GM18517 (cell line): ENCODE measurements around the gene CD200.

Experiments
- ATAC-seq: cut with Tn5 transposase; IDR thresholded peaks from one replicate; pipeline ENCODE4 v1.9.1; 2021; ENCODE audit warnings: mild to moderate bottlenecking, moderate library complexity; ENCODE audit not compliant: unreplicated experiment

Gene CD200

DNA sequence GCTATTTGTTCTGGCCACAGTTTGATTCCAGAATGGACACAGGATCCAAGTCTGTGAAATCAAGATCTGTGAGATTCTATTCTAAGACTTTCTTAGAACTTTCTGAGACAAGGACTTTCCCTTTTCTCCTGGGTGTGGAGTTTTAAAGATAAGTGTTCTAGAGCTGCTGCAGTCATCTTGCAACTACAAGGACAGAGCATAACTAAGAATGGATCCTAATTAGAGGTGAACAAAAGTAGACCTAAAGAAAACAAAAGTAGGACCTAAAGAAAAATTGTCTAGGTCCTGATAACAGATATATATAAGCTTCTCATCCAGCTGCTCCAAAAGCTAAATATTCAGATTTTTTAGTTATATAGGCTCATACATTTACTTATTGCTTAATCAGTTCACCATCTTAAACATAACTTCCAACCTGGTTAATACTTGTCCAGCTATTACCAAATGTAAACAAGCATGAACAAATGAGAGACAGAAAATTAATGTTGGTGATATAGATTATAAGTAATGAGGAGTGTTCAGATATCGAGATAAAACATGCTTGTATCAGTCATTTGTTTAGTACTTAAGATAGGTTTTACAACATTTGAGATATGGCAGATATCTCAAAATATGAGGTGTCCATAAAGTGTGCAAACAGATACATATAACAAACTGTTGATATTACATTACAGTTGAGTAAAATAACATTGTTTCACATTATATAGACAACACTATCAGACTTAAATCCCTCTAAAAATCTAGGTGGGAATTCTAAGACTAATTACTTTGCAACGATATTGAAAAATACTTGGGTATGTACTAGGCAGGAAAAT is 75.1 kb downstream of the CD200 start:
- peak; percentile 30 for ATAC-seq

DNA sequence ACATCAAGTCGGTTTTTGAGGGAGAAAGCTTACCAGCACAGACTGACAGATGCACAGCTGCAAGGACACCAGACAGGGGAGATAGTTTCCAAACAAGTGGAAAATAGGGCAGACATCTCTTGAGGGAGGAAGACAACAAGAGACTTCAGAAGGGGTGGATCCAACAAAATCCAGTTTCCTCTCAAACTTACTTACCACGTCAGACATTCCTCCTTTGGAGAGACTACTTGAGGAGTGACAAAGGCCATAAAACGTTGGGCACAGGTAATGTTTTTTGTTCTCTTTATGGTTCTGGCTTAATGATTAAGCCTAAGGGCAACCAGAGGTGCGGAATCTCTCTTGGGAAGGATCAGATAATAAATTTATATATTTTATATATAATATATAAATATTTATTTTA is 76.1 kb downstream of the CD200 start:
- ATAC-seq, result no peak

DNA sequence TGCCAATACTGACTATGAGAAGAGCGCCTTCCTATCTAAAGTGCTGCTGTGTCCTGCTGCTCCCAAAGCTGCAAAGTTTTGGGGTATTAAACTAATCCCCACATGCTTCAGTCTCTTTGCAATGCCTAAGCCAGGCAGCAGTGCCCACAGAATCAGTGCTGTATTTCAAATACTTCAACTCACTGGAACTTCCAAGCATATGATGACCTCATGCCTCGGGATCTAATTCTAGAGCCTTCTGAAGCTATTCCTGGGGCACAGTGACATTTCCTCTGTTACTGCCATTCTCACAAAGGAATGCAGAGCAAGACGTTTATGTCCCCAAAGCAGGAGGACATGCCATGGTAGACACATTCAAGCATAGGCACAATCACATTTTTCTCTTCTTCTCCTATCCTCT is 78.5 kb downstream of the CD200 start:
- ATAC-seq, result no peak
